HEK293 (cell line): ENCODE results near the gene TLR9.

Experiments
- OSR2 ChIP-seq: fragments of 450-650 bp; formaldehyde crosslinking; IDR thresholded peaks from 2 replicates; pipeline ENCODE4 v1.5.1; 2016; ENCODE audit warnings: missing biosample characterization, missing genetic modification characterization
- SCRT2 ChIP-seq: fragments of 450-650 bp; formaldehyde crosslinking; IDR thresholded peaks from 2 replicates; pipeline ENCODE4 v1.5.1; 2016; ENCODE audit warnings: missing biosample characterization, missing genetic modification characterization
- ZBTB20 ChIP-seq: fragments of 450-650 bp; formaldehyde crosslinking; IDR thresholded peaks from 2 replicates; pipeline ENCODE4 v1.5.1; 2016; ENCODE audit warnings: missing biosample characterization, missing genetic modification characterization
- ZBTB21 ChIP-seq: fragments of 450-650 bp; formaldehyde crosslinking; IDR thresholded peaks from 2 replicates; pipeline ENCODE4 v1.5.1; 2017; ENCODE audit warnings: missing biosample characterization, missing genetic modification characterization
- ZNF670 ChIP-seq: fragments of 450-650 bp; formaldehyde crosslinking; IDR thresholded peaks from 2 replicates; pipeline ENCODE4 v1.5.1; 2016; ENCODE audit warnings: missing biosample characterization, missing genetic modification characterization, low read depth
- ZNF830 ChIP-seq: fragments of 450-650 bp; IDR thresholded peaks from 2 replicates; pipeline ENCODE4 v1.5.0; 2018; ENCODE audit warnings: missing biosample characterization, missing genetic modification characterization, low read depth, mild to moderate bottlenecking, moderate library complexity
- ZSCAN30 ChIP-seq: fragments of 450-650 bp; IDR thresholded peaks from 2 replicates; pipeline ENCODE4 v1.5.1; 2018; ENCODE audit warnings: missing biosample characterization, mild to moderate bottlenecking, missing genetic modification characterization, moderate library complexity
- TF ChIP-seq, protein P1 (sequence below): fragments of 450-650 bp; formaldehyde crosslinking; IDR thresholded peaks from 2 replicates; pipeline ENCODE4 v1.5.1; 2017; ENCODE audit warnings: missing biosample characterization, missing genetic modification characterization
- TF ChIP-seq, protein P2 (sequence below): fragments of 450-650 bp; formaldehyde crosslinking; IDR thresholded peaks from 2 replicates; pipeline ENCODE4 v1.5.1; 2016; ENCODE audit warnings: missing biosample characterization, missing genetic modification characterization
- TF ChIP-seq, protein P3 (sequence below): fragments of 450-650 bp; formaldehyde crosslinking; IDR thresholded peaks from 2 replicates; pipeline ENCODE4 v1.5.0; 2017; ENCODE audit warnings: missing biosample characterization, missing genetic modification characterization, borderline replicate concordance
- TF ChIP-seq, protein P4 (sequence below): fragments of 450-650 bp; formaldehyde crosslinking; IDR thresholded peaks from 2 replicates; pipeline ENCODE4 v1.5.1; 2017; ENCODE audit warnings: missing biosample characterization, missing genetic modification characterization
- TF ChIP-seq, protein P5 (sequence below): fragments of 450-650 bp; formaldehyde crosslinking; conservative IDR thresholded peaks from 2 replicates; pipeline ENCODE4 v1.5.1; 2016; ENCODE audit warnings: low read depth, missing biosample characterization, missing genetic modification characterization

DNA sequence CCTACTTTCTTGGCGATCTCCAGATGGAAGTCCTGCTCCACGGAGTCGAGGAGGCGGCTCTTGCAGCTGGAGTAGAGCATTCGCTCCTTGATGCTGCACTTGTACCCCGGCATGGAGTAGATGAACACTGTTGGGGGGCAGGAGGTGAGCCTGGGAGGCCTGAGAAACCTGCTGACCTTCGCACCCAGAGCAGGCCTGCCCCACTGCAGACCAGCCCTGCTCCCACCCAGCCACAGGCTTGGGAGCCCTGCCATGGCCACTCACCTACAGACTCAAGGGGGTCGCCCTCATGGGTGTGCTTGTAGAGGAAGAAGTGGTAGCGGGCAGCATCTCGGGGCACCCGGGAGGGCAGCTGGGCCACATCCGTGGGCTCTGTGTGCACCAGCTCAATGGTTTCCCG is 4.2 kb upstream of the TLR9 start:
- no peak for TF ChIP-seq ZBTB20
- no peak for TF ChIP-seq ZNF670 (tag by site-specific recombination)
- TF ChIP-seq ZBTB21 (tag by site-specific recombination), result no peak
- TF ChIP-seq, protein P1, sequence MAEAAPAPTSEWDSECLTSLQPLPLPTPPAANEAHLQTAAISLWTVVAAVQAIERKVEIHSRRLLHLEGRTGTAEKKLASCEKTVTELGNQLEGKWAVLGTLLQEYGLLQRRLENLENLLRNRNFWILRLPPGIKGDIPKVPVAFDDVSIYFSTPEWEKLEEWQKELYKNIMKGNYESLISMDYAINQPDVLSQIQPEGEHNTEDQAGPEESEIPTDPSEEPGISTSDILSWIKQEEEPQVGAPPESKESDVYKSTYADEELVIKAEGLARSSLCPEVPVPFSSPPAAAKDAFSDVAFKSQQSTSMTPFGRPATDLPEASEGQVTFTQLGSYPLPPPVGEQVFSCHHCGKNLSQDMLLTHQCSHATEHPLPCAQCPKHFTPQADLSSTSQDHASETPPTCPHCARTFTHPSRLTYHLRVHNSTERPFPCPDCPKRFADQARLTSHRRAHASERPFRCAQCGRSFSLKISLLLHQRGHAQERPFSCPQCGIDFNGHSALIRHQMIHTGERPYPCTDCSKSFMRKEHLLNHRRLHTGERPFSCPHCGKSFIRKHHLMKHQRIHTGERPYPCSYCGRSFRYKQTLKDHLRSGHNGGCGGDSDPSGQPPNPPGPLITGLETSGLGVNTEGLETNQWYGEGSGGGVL, result no peak
- no peak for TF ChIP-seq ZSCAN30 (tag by site-specific recombination)
- TF ChIP-seq, protein P2, sequence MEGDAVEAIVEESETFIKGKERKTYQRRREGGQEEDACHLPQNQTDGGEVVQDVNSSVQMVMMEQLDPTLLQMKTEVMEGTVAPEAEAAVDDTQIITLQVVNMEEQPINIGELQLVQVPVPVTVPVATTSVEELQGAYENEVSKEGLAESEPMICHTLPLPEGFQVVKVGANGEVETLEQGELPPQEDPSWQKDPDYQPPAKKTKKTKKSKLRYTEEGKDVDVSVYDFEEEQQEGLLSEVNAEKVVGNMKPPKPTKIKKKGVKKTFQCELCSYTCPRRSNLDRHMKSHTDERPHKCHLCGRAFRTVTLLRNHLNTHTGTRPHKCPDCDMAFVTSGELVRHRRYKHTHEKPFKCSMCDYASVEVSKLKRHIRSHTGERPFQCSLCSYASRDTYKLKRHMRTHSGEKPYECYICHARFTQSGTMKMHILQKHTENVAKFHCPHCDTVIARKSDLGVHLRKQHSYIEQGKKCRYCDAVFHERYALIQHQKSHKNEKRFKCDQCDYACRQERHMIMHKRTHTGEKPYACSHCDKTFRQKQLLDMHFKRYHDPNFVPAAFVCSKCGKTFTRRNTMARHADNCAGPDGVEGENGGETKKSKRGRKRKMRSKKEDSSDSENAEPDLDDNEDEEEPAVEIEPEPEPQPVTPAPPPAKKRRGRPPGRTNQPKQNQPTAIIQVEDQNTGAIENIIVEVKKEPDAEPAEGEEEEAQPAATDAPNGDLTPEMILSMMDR (tag by site-specific recombination), result no peak
- TF ChIP-seq, protein P3, sequence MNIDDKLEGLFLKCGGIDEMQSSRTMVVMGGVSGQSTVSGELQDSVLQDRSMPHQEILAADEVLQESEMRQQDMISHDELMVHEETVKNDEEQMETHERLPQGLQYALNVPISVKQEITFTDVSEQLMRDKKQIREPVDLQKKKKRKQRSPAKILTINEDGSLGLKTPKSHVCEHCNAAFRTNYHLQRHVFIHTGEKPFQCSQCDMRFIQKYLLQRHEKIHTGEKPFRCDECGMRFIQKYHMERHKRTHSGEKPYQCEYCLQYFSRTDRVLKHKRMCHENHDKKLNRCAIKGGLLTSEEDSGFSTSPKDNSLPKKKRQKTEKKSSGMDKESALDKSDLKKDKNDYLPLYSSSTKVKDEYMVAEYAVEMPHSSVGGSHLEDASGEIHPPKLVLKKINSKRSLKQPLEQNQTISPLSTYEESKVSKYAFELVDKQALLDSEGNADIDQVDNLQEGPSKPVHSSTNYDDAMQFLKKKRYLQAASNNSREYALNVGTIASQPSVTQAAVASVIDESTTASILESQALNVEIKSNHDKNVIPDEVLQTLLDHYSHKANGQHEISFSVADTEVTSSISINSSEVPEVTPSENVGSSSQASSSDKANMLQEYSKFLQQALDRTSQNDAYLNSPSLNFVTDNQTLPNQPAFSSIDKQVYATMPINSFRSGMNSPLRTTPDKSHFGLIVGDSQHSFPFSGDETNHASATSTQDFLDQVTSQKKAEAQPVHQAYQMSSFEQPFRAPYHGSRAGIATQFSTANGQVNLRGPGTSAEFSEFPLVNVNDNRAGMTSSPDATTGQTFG (tag by site-specific recombination), result no peak
- no peak for TF ChIP-seq OSR2 (tag by site-specific recombination)
- TF ChIP-seq, protein P4, sequence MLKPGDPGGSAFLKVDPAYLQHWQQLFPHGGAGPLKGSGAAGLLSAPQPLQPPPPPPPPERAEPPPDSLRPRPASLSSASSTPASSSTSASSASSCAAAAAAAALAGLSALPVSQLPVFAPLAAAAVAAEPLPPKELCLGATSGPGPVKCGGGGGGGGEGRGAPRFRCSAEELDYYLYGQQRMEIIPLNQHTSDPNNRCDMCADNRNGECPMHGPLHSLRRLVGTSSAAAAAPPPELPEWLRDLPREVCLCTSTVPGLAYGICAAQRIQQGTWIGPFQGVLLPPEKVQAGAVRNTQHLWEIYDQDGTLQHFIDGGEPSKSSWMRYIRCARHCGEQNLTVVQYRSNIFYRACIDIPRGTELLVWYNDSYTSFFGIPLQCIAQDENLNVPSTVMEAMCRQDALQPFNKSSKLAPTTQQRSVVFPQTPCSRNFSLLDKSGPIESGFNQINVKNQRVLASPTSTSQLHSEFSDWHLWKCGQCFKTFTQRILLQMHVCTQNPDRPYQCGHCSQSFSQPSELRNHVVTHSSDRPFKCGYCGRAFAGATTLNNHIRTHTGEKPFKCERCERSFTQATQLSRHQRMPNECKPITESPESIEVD, result no peak
- no peak for TF ChIP-seq SCRT2 (tag by site-specific recombination)
- TF ChIP-seq ZNF830 (tag by site-specific recombination), result no peak
- TF ChIP-seq, protein P5, sequence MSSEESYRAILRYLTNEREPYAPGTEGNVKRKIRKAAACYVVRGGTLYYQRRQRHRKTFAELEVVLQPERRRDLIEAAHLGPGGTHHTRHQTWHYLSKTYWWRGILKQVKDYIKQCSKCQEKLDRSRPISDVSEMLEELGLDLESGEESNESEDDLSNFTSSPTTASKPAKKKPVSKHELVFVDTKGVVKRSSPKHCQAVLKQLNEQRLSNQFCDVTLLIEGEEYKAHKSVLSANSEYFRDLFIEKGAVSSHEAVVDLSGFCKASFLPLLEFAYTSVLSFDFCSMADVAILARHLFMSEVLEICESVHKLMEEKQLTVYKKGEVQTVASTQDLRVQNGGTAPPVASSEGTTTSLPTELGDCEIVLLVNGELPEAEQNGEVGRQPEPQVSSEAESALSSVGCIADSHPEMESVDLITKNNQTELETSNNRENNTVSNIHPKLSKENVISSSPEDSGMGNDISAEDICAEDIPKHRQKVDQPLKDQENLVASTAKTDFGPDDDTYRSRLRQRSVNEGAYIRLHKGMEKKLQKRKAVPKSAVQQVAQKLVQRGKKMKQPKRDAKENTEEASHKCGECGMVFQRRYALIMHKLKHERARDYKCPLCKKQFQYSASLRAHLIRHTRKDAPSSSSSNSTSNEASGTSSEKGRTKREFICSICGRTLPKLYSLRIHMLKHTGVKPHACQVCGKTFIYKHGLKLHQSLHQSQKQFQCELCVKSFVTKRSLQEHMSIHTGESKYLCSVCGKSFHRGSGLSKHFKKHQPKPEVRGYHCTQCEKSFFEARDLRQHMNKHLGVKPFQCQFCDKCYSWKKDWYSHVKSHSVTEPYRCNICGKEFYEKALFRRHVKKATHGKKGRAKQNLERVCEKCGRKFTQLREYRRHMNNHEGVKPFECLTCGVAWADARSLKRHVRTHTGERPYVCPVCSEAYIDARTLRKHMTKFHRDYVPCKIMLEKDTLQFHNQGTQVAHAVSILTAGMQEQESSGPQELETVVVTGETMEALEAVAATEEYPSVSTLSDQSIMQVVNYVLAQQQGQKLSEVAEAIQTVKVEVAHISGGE (tag by site-specific recombination), result no peak
